ENCODE results near the gene MARCKS.

The MARCKS gene

DNA sequence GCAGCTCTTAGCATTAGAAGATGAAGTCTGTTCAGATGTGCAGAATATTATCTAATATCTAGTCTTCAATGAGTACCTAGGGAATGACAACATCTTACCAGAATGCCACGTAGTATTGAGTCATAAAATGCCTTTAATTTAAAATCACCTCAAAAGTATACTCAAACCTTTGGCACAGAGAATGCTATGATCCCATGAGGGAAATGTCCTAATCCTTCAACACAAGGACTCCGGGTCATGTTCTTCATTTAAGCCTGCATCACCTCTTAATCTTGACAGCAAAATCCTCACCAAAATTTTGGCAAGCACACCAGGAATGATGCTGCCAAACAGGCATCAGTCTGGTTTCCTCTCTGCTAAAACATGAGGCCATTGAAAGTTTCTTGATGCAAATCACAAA, 23.6 kb upstream of the MARCKS start:
- H3K4me3 ChIP-seq (ENCODE audit: low read depth in 1 of 2, low read length in 2 of 2) = no peak overlapping the region
- H3K4me1 ChIP-seq (ENCODE audit: insufficient read depth, low read length) = no peaks in the 10 kb centered on the region
- H3K27me3 ChIP-seq (ENCODE audit: insufficient read depth, low read length, poor library complexity) = no peaks in the 10 kb centered on the region
- no peak for DNase-seq
- H3K27ac ChIP-seq (ENCODE audit: low read length) = no peak overlapping the region
- no peaks in the 10 kb centered on the region for H3K79me2 ChIP-seq (ENCODE audit: insufficient read depth, low read length)
- no peak overlapping the region for H2AFZ ChIP-seq (ENCODE audit: low read depth, low read length)
- H3K9me3 ChIP-seq (ENCODE audit: insufficient read depth, low read length, severe bottlenecking) = no peaks in the 10 kb centered on the region
- no peaks in the 10 kb centered on the region for H4K20me1 ChIP-seq (ENCODE audit: insufficient read depth, low read length)
- TF ChIP-seq, protein P1, sequence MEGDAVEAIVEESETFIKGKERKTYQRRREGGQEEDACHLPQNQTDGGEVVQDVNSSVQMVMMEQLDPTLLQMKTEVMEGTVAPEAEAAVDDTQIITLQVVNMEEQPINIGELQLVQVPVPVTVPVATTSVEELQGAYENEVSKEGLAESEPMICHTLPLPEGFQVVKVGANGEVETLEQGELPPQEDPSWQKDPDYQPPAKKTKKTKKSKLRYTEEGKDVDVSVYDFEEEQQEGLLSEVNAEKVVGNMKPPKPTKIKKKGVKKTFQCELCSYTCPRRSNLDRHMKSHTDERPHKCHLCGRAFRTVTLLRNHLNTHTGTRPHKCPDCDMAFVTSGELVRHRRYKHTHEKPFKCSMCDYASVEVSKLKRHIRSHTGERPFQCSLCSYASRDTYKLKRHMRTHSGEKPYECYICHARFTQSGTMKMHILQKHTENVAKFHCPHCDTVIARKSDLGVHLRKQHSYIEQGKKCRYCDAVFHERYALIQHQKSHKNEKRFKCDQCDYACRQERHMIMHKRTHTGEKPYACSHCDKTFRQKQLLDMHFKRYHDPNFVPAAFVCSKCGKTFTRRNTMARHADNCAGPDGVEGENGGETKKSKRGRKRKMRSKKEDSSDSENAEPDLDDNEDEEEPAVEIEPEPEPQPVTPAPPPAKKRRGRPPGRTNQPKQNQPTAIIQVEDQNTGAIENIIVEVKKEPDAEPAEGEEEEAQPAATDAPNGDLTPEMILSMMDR (IDR thresholded peaks at IDR 0.05; ENCODE audit: borderline replicate concordance, extremely low read depth, low read length, poor library complexity, severe bottlenecking) = no peak
- TF ChIP-seq EZH2 (IDR thresholded peaks at IDR 0.05; ENCODE audit: borderline replicate concordance, low read depth, low read length, severe bottlenecking) = no peak
- no peaks in the 10 kb centered on the region for H3K36me3 ChIP-seq (ENCODE audit: insufficient read depth, low read length)
- H3K4me2 ChIP-seq (ENCODE audit: insufficient read depth, low read length) = no peak overlapping the region
- H3K9ac ChIP-seq (ENCODE audit: low read depth, low read length) = no peak overlapping the region
- ATAC-seq (ENCODE audit: insufficient read depth, low read depth) = no peak

DNA sequence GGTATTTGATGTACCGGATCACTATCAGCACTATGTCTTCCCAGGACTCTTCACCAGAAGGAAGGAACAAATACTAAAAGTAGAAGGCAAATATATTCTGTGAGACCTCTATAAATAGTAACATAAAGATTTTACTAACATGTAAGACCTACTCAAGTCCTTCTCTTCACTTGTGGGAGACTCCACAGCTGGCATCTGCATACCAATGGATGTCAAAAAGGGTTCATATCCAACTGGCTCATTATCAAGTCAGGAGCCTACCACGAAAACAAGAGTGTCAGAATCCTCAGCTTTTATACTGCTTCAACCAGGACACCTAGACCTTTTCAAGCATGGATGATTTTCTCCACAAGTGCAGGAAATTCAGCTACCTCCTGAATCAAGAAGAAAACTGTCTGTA, 20.0 kb upstream of the MARCKS start:
- Histone ChIP-seq H3K79me2 (ENCODE audit: insufficient read depth, low read length) (no peaks in the 10 kb centered on the region), H3K9ac (ENCODE audit: low read depth, low read length) (no peak overlapping the region), H2AFZ (ENCODE audit: low read depth, low read length) (no peak overlapping the region), H3K9me3 (ENCODE audit: insufficient read depth, low read length, severe bottlenecking) (no peaks in the 10 kb centered on the region), H3K27ac (ENCODE audit: low read length) (no peak overlapping the region), H3K4me3 (ENCODE audit: low read depth in 1 of 2, low read length in 2 of 2) (no peak overlapping the region), H3K27me3 (ENCODE audit: insufficient read depth, low read length, poor library complexity) (no peaks in the 10 kb centered on the region), H4K20me1 (ENCODE audit: insufficient read depth, low read length) (no peaks in the 10 kb centered on the region), H3K36me3 (ENCODE audit: insufficient read depth, low read length) (no peaks in the 10 kb centered on the region), H3K4me2 (ENCODE audit: insufficient read depth, low read length) (no peak overlapping the region), H3K4me1 (ENCODE audit: insufficient read depth, low read length) (no peaks in the 10 kb centered on the region)
- DNase-seq = no peak
- ATAC-seq (ENCODE audit: insufficient read depth, low read depth) = no peak
- TF ChIP-seq, protein P1 (IDR thresholded peaks at IDR 0.05; ENCODE audit: borderline replicate concordance, extremely low read depth, low read length, poor library complexity, severe bottlenecking) = no peak
- no peak for TF ChIP-seq EZH2 (IDR thresholded peaks at IDR 0.05; ENCODE audit: borderline replicate concordance, low read depth, low read length, severe bottlenecking)

DNA sequence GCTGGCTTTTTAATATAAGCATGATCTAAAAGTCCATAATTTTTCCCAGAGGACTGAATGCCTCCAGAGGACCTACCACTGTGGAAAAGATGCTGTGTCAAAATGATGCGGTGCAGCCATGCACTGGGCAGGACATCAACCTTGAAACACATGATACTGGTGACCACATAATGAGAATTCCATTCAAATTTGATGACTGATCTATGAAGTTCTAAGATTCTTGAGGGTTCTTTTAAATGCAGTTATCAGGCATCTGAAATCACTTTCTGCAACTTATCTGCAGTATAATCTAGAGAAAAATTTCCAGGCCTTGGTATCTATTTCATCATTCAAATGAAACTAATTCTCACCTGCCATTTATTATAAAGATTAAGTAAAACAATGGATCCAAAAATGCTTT, 15.0 kb upstream of the MARCKS start:
- no peaks in the 10 kb centered on the region for H4K20me1 ChIP-seq (ENCODE audit: insufficient read depth, low read length)
- H2AFZ ChIP-seq (ENCODE audit: low read depth, low read length) = no peak overlapping the region
- H3K4me1 ChIP-seq (ENCODE audit: insufficient read depth, low read length) = peaks cover 18% of the 10 kb centered on the region
- ATAC-seq (ENCODE audit: insufficient read depth, low read depth) = no peak
- no peaks in the 10 kb centered on the region for H3K36me3 ChIP-seq (ENCODE audit: insufficient read depth, low read length)
- no peak for DNase-seq
- no peak overlapping the region for H3K27ac ChIP-seq (ENCODE audit: low read length)
- H3K27me3 ChIP-seq (ENCODE audit: insufficient read depth, low read length, poor library complexity) = no peaks in the 10 kb centered on the region
- no peaks in the 10 kb centered on the region for H3K79me2 ChIP-seq (ENCODE audit: insufficient read depth, low read length)
- no peak overlapping the region for H3K4me3 ChIP-seq (ENCODE audit: low read depth in 1 of 2, low read length in 2 of 2)
- H3K9ac ChIP-seq (ENCODE audit: low read depth, low read length) = no peak overlapping the region
- no peaks in the 10 kb centered on the region for H3K9me3 ChIP-seq (ENCODE audit: insufficient read depth, low read length, severe bottlenecking)
- no peak overlapping the region for H3K4me2 ChIP-seq (ENCODE audit: insufficient read depth, low read length)
- TF ChIP-seq, protein P1 (IDR thresholded peaks at IDR 0.05; ENCODE audit: borderline replicate concordance, extremely low read depth, low read length, poor library complexity, severe bottlenecking) = no peak
- TF ChIP-seq EZH2 (IDR thresholded peaks at IDR 0.05; ENCODE audit: borderline replicate concordance, low read depth, low read length, severe bottlenecking) = no peak

DNA sequence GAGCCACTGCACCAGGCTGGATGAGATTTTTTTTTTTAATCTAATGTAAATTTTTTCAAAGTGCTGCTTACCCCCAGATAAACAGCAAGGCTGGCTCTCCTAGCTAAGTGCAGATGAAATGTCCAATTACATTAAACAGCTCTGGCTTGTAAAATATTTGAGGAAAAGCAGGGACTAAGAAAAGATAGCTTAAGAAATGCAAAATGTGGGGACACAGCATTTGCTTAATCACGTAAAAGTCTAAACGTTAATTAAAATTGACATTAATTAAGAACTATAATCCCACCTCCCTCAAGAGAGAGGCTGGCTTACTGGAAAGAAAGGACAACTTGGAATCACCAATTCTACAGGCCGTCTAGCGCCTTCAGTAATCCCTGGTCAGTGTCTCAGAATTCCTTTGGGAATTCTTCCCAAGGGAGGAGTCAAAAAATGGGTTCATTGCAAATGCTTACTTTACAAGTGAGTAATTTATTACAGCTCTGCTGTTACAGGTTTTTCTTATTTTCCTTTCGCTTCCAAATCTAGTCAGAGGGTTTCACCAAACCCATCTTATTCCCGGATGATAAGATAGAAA, 13.6 kb upstream of the MARCKS start:
- TF ChIP-seq, protein P1 (IDR thresholded peaks at IDR 0.05; ENCODE audit: borderline replicate concordance, extremely low read depth, low read length, poor library complexity, severe bottlenecking) = no peak
- no peak for TF ChIP-seq EZH2 (IDR thresholded peaks at IDR 0.05; ENCODE audit: borderline replicate concordance, low read depth, low read length, severe bottlenecking)
- H3K9ac ChIP-seq (ENCODE audit: low read depth, low read length) = no peak overlapping the region
- H3K79me2 ChIP-seq (ENCODE audit: insufficient read depth, low read length) = no peaks in the 10 kb centered on the region
- no peak overlapping the region for H3K4me2 ChIP-seq (ENCODE audit: insufficient read depth, low read length)
- no peak for DNase-seq
- no peaks in the 10 kb centered on the region for H3K27me3 ChIP-seq (ENCODE audit: insufficient read depth, low read length, poor library complexity)
- no peak overlapping the region for H2AFZ ChIP-seq (ENCODE audit: low read depth, low read length)
- no peaks in the 10 kb centered on the region for H4K20me1 ChIP-seq (ENCODE audit: insufficient read depth, low read length)
- ATAC-seq (ENCODE audit: insufficient read depth, low read depth) = no peak
- no peak overlapping the region for H3K27ac ChIP-seq (ENCODE audit: low read length)
- H3K36me3 ChIP-seq (ENCODE audit: insufficient read depth, low read length) = no peaks in the 10 kb centered on the region
- peaks cover 25% of the 10 kb centered on the region for H3K4me1 ChIP-seq (ENCODE audit: insufficient read depth, low read length)
- H3K4me3 ChIP-seq (ENCODE audit: low read depth in 1 of 2, low read length in 2 of 2) = no peak overlapping the region
- no peaks in the 10 kb centered on the region for H3K9me3 ChIP-seq (ENCODE audit: insufficient read depth, low read length, severe bottlenecking)

All from DND-41 (cell line).